HG02678 (cell line): Measurements from ENCODE around the gene PLIN5.
"Not testable (repeated sequence)": the region's sequence is repeated elsewhere in the genome, so short reads cannot be mapped to it uniquely, and the experiment has no call there.

Source experiments
- ATAC-seq: cut with Tn5 transposase; IDR thresholded peaks from one replicate; pipeline ENCODE4 v1.9.1; 2021; ENCODE audit warnings: mild to moderate bottlenecking, moderate library complexity; ENCODE audit not compliant: unreplicated experiment

Gene PLIN5

DNA sequence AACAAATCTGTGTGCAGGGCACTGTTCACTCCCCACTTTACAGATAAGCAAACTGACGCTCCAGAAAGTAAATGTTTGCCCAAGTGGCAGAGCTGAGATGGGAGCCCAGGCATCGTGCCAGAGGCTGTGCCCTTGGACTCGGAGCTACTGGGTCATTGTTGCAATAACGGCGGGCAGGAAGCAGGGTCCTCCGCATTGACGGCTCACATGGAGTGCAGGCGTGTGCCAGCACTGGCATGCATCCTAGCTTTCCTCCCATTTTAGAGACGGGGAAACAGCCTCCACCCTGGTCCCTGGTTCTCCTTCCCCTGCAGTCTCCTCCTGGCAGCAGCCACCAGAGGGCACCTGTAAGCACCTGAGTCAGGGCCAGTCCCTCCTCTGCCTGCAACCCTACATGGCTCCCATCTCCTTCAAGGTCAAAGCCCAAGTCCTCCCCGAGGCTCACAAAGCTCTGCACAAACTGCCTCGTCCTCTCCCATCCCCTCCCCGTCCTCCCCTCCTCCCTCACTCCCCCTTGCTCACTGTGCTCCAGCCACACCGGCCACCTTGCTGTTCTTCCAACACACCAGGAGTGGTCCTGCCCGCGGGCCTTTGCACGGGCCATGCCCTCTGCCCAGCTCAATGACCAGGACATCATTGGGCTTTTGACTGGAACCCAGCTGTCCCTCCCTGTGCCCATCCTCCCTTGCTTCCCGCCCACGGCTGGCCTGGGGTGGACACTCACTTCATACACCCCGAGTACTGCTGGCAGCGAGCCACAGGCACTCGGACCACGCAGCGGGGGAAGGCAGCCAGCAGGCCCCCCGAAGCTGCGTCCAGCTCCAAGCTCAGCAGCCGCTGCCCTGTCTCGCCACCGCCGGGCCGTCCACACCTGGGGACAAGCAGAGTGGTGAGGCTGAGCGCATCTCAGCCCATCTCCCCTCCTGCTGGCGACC is 12.5 kb upstream of the PLIN5 start:
- ATAC-seq, result no peak

DNA sequence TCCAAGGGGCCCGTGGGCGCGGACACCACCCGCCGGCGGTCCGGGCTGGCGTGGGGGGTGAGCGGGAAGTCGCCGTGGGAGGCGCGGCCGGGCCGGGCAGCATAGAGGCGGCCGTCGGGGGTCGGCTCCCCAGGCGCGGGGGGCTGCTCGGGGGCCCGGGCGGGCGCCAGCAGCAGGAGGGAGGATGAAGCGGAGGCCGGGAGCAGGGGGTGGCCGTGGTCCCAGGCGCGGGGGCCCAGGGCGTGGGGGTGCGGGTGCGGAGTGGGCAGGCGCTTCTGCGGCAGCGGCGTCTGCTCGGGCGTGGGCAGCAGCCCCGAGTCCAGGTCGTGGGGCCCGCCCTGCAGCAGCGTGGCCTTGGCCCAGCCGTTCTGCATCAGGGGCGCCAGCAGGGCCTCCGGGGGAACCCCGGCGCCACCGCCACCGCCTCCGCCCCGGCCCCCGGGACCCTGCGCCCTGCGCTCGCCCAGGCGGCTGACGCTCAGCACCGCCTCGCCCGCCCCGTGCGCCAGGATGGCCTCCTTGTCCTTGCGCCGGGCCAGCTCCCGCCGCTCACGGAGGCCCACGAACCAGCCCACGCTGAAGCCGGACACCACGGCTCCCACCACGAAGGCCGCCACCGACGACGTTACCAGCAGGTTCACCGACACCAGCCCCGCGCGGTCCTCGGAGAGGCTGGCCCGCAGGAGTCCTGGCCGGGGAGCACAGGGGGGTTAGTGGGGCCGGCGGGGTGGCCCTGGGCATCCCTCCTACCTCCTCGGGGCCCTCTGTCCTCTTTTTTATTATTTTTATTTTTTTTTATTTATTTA is 9.0 kb upstream of the PLIN5 start:
- no peak for ATAC-seq

DNA sequence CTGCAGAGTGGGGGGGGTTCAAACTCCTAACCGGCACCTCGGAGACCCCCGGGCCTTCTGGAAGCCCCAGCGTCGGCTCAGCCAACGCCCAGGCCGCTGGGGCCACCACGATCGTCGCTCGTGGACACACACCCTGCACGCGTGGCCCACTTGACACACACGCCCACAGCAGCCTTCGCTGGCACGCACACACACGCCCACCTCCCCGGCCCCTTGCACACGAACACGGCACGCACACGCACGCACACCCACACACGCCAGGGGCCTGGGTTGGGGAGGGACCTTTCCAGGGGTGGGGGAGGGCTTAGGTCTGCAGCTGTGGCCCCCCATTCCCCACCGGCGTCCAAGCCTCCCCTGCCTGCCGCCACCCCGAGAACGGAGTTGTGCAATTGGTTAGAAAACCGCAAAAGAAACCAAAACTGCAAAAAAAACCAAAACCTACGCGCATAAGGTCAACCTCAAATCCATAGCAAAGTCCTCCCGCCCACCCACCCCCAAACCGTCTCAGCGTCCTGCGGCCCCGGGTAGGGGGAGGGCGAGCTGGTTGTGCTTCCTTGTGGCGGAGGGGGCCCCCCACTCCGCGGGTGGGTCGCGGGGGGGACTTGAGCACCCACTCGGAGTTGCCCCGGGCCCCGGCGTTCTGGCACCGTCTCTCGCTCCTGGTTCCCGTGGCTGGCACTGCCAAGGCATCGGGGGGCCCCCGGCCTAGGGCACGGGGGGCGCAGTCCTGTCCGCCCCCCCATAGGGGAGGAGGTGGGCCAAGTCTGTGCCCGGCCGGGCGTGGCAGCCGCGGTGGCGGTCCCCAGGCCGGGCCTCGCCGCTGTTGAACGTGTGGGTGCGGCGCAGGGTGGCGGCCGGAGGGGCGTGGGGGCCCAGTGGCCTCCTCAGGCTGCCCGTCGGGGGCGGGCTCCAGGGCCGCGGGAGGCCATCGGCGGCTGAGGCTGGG is 8.1 kb upstream of the PLIN5 start:
- no peak for ATAC-seq

DNA sequence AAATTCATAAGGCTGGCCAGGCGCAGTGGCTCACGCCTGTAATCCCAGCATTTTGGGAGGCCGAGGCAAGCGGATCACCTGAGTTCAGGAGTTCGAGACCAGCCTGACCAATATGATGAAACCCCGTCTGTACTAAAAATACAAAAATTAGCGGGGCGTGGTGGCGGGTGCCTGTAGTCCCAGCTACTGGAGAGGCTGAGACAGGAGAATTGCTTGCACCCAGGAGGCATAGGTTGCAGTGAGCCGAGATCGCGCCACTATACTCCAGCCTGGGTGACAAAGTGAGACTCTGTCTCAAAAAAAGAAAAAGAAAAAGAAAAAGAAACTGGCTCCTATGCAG is 6.8 kb upstream of the PLIN5 start:
- not testable (repeated sequence) for ATAC-seq

DNA sequence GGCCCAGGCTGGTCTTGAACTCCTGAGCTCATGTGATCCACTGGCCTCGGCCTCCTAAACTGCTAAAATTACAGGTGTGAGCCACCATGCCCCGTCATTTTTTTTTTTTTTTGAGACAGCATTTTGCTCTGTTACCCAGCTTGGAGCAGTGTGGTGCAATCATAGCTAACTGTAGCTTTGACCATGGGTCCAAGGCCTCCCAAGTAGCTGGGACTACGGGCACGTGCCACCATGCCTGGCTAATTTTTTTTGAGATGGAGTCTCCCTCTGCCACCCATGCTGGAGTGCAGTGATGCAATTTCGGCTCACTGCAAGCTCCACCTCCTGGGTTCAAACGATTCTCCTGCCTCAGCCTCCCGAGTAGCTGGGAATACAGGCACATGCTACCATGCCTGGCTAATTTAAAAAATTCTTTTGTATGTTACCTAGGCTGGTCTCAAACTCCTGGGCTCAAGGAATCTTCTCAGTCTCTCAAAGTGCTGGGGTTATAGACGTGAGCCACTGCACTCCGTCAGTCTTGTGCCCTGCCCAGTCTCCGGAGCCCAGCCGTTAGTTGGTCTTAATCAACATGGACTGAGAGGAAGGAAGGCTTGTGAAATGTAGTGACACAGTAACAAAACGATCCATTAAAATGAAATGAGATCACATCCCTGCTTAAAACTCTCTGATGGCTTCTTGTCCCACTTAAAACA is 6.2 kb upstream of the PLIN5 start:
- ATAC-seq, result no peak

DNA sequence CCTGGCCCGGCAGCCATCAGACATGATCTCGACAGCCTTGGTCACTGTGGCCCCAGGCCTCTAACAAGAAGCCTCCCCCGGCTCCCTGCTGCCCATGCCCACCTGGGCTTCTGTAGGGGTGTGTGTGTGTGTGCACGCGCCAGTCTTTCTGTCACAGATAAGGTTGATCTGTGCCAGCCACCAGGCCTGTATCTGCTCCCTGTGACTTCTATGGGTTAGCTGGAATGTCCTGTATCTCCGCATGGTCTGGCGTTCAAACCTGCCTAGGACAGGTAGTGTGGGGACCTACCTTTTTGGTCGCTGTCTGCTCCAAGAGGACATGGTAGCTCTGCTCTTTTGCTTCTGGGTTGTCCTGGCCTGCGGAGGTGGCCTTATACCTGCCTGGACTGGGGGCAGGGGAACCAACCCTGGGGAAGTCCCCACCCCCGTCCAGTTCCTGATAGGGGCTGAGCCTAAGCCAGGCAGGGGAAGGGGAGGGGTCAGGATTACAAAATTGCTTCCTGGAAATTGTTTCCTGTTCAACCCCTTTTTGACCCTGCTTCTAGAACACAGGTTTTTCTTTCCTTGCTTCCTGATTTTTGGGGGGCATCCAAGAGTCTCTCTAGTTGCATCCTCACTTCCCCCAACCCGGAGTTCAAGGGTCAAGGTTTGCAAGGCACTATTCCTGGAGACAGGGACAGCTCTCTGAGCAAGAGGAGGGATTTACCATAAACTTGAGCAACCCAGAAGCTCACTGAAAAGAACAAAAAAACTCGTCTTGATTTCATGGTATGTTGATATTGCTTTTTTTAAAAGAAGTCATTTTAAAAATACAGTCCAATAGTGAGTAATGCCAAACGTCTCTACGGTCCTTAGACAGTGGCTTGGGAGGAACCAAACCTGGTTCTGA is 4.9 kb upstream of the PLIN5 start, which contains the start of gene LRG1:
Gene LRG1 (minus strand): TSS at position 344 of the 889 bp plus-strand sequence. CDS start 23 bp downstream, at position 321.
- no peak for ATAC-seq

DNA sequence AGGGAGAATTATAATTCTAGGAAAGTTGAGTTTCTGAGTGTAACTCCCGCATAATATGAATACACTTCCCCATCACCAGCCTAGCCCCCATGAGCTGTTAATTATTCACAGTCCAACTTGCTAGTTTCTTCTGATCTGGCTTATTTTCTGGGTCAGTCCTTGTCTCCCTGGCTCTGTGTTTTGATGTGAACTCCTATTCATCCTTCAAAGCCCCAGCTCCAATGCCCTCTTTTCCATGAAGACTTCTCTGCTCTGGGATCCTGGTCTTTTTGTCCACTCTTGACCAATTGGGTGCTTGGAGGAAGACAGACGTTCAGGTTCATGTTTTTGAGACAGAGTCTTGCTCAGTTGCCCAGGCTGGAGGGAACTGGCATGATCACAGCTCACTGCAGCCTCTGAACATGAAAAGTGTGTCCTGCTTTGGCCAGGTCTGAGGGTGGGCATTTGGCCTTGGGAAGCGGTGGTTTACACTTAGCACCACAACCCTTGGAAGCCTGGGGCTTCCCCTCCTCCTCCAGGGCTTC is 4.2 kb upstream of the PLIN5 start:
- no peak for ATAC-seq

DNA sequence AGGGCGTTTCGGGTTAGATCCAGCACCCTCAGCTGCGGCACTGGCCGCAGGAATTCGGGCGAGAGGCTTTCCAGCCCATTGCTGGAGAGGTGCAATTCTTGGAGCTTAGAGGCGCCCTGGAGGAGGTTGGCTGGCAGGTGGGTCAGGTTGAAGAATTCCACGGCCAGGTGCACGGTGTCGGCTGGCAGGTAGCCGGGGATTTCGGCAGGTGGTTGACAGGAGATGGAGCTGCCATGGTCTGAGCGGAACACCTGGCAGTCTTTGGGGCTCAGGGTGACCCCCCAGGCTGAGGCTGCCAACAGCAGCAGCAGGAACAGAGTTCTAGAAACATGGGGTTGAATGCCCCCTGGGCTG is 3.6 kb upstream of the PLIN5 start:
- no peak for ATAC-seq

DNA sequence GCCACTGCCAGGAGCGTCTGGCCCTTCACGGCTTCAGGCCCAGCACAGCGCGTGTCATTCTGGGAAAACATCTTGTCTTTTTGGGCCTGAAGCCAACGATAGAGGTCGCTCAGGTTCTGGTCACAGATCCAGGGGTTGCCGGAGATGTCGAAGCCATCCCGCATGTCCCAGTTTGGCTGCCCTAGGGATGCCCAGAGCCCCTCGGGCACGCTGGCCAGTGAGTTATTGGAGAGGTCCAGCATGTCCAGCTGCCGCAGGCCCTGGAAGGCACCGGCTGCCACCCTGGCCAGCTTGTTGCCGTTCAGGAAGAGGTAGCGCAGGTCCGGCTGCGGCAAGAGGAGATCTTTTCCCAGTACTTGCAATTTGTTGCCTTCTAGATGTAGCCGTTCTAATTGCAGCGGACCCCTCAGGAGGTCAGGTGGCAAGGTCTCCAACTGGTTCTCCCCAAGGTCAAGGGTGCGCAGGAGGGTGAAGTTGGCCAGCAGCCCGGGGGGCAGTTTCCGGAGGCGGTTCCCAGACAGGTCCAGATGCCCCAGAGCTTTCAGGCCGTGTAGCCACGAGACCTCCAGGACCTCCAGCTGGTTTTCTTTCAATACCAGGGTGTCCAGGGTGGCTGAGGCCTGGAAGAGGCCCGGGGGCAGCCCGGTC is 3.1 kb upstream of the PLIN5 start:
- ATAC-seq, result no peak

DNA sequence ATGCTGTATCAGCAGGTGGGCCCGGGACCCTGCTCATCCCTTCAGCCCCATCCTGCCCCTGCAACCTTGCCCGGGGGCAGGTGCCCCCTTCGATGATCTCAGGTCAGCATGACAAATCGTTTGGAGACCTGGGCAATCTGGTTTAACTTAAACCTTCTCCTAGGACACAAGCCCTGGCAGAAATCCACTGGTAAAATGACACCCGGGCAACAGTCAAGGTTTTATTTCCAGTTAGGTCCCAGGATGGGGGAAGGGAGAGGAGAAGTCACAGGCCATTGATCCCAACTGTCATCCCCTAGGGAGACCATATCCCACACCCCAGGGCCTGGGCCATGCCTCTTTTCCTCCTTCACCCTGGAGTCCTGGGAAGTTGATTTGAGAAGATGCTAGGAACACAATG is 1.8 kb upstream of the PLIN5 start:
- ATAC-seq, result no peak

DNA sequence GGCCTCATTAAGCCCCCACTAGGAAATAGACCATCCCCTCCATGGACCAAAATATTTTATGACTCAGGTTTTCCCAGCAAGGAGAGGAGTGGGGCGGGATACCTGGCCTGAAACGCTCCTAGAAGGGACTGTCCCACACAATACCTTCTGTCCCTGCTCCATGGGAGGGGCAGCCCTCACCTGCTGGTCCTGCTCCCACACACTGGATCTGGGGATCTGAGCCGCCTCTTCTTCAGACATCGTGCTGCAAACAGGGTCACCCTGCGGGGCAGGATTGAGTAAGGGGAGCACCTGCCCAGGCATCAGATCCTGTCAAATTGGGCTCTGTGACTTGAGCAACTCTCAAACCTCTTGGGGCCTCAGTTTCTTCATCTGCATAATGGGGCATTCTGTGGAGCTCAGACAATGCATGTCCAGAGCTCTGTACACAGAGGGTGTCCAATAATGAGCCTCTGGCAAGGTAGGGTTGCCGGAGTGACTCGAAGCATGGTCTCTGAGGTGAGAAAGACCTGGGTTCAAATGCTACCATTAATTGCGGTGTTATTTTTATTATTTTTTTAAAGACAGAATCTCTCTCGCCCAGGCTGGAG is 1.1 kb downstream of the PLIN5 start:
- ATAC-seq, result no peak

DNA sequence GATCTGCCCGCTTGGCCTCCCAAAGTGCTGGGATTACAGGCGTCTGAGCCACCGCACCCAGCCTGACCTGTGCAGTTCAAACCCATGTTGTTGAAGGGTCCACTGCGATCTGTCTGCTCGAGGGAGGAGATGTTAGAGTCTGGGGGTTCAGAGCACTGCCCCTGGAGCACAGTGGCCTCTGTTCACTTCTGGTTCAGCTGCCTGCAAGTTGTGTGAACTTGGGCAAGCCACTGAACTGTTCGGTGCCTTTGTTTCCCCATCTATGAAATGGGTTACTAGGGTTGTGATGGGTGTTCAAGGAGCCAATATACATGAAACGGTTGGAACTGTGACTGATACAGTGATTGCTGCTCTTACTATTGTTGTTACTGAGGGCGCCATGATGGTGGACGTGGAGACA is 1.7 kb downstream of the PLIN5 start:
- no peak for ATAC-seq

DNA sequence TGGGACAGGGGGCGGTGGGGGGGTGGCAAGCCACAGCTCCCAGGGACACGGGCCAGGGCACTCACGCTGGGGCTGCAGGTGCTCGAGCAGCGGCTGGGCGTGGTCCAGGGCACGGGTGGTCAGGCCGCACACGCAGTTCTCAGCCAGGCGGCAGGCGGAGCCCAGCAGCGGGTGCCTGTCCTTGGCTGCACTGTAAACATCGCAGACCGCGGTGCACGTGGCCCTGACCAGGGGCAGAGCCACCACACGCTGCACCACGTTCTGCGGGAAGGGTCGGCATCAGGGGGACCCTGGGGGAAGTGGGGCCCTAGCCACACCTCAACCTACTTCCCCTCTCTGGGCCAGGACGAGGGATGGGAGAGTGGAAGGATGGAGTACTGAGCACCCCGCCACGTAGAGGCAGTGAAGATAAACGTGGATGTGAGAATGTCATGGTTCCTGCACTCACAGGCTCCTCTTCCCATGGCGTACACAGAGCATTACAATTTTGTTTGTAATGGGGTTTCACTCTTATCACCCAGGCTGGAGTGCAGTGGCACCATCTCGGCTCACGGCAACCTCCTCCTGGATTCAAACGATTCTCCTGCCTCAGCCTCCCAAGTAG is 3.4 kb downstream of the PLIN5 start:
- ATAC-seq, result no peak

DNA sequence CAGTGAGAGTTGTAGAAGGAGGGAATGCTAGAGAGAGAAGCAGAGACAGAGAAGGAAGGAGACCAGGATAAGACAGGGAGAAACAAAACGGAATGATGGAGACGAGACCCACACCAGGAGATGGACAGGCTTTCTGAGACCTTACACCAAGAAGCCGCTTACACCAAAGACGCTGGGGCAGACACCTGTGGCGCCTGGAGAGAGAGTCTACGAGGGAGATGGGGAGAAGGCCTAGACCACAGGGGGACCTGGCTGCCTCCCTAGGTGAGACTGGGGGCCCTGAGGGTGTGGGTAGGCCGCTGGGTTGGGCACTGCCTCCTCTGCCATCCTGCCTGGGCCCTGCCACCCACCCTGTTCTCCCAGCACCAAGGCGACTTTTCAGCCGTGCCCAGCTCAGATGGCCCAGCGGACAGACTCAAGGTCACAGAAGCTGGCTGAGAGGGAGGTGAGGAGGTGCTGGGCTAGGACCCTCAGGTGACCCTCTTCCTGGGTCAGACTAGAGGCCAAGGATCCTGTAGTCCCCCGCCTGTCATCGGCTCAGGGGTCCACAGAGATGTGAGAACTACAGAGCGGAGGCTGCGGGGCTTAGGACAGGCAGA is 5.0 kb downstream of the PLIN5 start:
- ATAC-seq, result no peak

DNA sequence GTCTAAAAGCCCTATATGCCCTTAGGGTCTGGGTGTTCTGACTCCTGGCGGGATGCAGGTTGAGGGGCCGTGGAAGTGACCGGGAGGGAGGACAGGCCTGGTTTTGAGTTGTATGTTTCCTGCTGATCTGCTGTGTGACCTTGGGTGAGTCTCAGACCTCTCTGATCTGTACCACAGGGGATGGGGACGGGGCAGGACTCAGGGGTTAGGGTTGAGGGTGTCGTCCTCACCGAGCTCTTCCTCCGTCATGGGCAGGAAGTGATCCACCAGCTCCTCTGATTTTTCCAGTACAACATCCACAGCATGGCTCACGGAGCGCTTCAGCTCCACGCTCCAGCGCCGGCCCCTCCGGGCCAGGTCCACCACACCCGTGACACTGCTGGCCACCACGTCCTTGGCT is 6.2 kb downstream of the PLIN5 start:
- ATAC-seq, result no peak

DNA sequence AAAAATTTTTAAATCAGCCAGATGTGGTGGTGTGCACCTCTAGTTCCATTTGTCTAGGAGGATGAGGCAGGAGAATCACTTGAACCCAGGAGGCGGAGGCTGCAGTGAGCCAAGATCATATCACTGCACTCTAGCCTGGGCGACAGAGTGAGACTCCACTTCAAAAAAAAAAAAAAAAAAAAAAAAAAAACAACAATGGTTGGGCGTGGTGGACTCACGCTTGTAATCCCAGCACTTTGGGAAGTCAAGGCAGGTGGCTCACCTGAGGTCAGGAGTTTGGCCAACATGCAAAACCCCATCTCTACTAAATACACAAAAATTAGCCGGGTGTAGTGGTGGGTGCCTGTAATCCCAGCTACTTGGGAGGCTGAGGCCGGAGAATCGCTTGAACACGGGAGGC is 7.6 kb downstream of the PLIN5 start:
- not testable (repeated sequence) for ATAC-seq

DNA sequence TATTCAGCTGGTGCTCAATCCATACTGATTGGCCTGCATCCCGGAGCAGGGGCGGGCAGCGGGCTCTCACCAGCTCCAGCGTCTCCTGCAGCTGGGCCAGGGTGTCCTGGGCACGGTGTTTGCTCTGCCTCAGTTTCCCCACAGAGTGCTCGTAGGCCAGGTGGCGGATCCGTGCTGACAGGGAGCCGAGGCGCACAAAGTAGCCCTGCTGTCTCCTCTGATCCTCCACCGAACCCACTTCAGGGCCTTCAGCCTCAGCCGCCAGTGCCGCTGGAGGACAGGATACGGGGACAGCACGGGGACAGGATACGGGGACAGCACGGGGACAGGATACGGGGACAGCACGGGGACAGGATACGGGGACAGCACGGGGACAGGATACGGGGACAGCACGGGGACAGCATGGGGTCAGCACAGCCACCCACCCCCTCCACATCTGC is 9.4 kb downstream of the PLIN5 start:
- no peak for ATAC-seq
